Stimulated activated naive CD8-positive, alpha-beta T cell treated with anti-CD3 and anti-CD28 coated beads, Interleukin-15, amount 100 ng/mL, for 72 hours (primary cell): ENCODE data around the gene BARX1.
"Not testable (repeated sequence)": the region's sequence is repeated elsewhere in the genome, so short reads cannot be mapped to it uniquely, and the experiment has no call there.

Experiments used
- ATAC-seq: fragments of 150-1000 bp; cut with Tn5 transposase; 2 replicates; pipeline ENCODE4 v1.10.0; 2021; ENCODE audit warnings: mild to moderate bottlenecking, moderate library complexity
- DNase-seq, 2 donors: peaks; one replicate each; pipeline ENCODE4 v3.0.0; 2021 to 2022
- H3K27ac Mint-ChIP-seq, 2 donors: one replicate each; pipeline ENCODE4 v1.8.0; 2022; ENCODE audit warnings: mild to moderate bottlenecking in 2 of 2, mixed read lengths in 2 of 2, moderate library complexity in 2 of 2
- H3K27me3 Mint-ChIP-seq: one replicate; pipeline ENCODE4 v1.8.0; 2022; ENCODE audit warnings: mixed read lengths
- H3K4me1 Mint-ChIP-seq: one replicate; pipeline ENCODE4 v1.8.0; 2022; ENCODE audit warnings: mild to moderate bottlenecking, mixed read lengths
- H3K4me3 Mint-ChIP-seq, 2 donors: one replicate each; pipeline ENCODE4 v1.8.0; 2022; ENCODE audit warnings: mild to moderate bottlenecking in 2 of 2, mixed read lengths in 2 of 2, moderate library complexity in 1 of 2
- H3K9me3 Mint-ChIP-seq, 2 donors: one replicate each; pipeline ENCODE4 v1.8.0; 2022; ENCODE audit warnings: mixed read lengths in 2 of 2

BARX1 gene

GRCh38 chr9:93949694-93950449 lies 5.3 kb downstream of the BARX1 start:
- H3K9me3 Mint-ChIP-seq, result no peaks in the 10 kb centered on the region
- H3K4me3 Mint-ChIP-seq, result peak overlapping the region in 1 of 2 donors; percentile 24
- peaks cover 99% of the 10 kb centered on the region for H3K27me3 Mint-ChIP-seq
- DNase-seq, result no peak
- ATAC-seq, result no peak
- no peak overlapping the region for H3K27ac Mint-ChIP-seq
- H3K4me1 Mint-ChIP-seq, result peaks cover 78% of the 10 kb centered on the region

GRCh38 chr9:93949073-93949693 lies 6.0 kb downstream of the BARX1 start:
- DNase-seq, result no peak
- Mint-ChIP-seq H3K4me1 (peaks cover 78% of the 10 kb centered on the region), H3K4me3 (peak overlapping the region; percentile 10 to 39), H3K27me3 (peaks cover 100% of the 10 kb centered on the region), H3K27ac (no peak overlapping the region), H3K9me3 (no peaks in the 10 kb centered on the region)
- ATAC-seq, result no peak

- peak overlapping the region; percentile 10 to 39 for H3K4me3 Mint-ChIP-seq
Measured at GRCh38 chr9:93948441-93949072, 6.6 kb downstream of the BARX1 start.

GRCh38 chr9:93947409-93948070 lies 7.6 kb downstream of the BARX1 start:
- Mint-ChIP-seq H3K27me3 (peaks cover 100% of the 10 kb centered on the region), H3K27ac (no peak overlapping the region), H3K4me1 (peaks cover 67% of the 10 kb centered on the region), H3K9me3 (no peaks in the 10 kb centered on the region), H3K4me3 (no peak overlapping the region)
- ATAC-seq (no peak), DNase-seq (no peak)

More at GRCh38 chr9:93948441-93949072, 6.6 kb downstream of the BARX1 start:
- Mint-ChIP-seq H3K4me1 (peaks cover 72% of the 10 kb centered on the region), H3K27ac (no peak overlapping the region), H3K9me3 (no peaks in the 10 kb centered on the region), H3K27me3 (peaks cover 100% of the 10 kb centered on the region)
- DNase-seq (no peak), ATAC-seq (no peak)

GRCh38 chr9:93946338-93946712 lies 8.8 kb downstream of the BARX1 start:
- Mint-ChIP-seq H3K27me3 (peaks cover 100% of the 10 kb centered on the region), H3K4me1 (peaks cover 62% of the 10 kb centered on the region), H3K4me3 (peak overlapping the region; percentile 16 to 24), H3K9me3 (no peaks in the 10 kb centered on the region), H3K27ac (no peak overlapping the region)
- DNase-seq (no peak), ATAC-seq (no peak)

- H3K27me3 Mint-ChIP-seq, result peaks cover 100% of the 10 kb centered on the region
- H3K9me3 Mint-ChIP-seq, result no peaks in the 10 kb centered on the region
- H3K4me3 Mint-ChIP-seq, result peak overlapping the region; percentile 48 to 71
- ATAC-seq (no peak), DNase-seq (no peak)
- H3K4me1 Mint-ChIP-seq, result peaks cover 56% of the 10 kb centered on the region
- H3K27ac Mint-ChIP-seq, result no peak overlapping the region
Measured at GRCh38 chr9:93945400-93946337, 9.5 kb downstream of the BARX1 start.

GRCh38 chr9:93944011-93944410 lies 11.1 kb downstream of the BARX1 start:
- H3K27ac Mint-ChIP-seq, result no peak overlapping the region
- H3K4me3 Mint-ChIP-seq, result no peak overlapping the region
- peaks cover 91% of the 10 kb centered on the region for H3K27me3 Mint-ChIP-seq
- ATAC-seq, result no peak
- peaks cover 42% of the 10 kb centered on the region for H3K4me1 Mint-ChIP-seq
- H3K9me3 Mint-ChIP-seq, result no peaks in the 10 kb centered on the region
- DNase-seq, result no peak

- DNase-seq (no peak), ATAC-seq (no peak)
- H3K27me3 Mint-ChIP-seq, result peaks cover 88% of the 10 kb centered on the region
- no peaks in the 10 kb centered on the region for H3K9me3 Mint-ChIP-seq
- no peak overlapping the region for H3K27ac Mint-ChIP-seq
- no peak overlapping the region for H3K4me3 Mint-ChIP-seq
- peaks cover 31% of the 10 kb centered on the region for H3K4me1 Mint-ChIP-seq
Measured at GRCh38 chr9:93942161-93942560, 13.0 kb downstream of the BARX1 start.

- ATAC-seq (no peak), DNase-seq (no peak)
- H3K27ac Mint-ChIP-seq, result no peak overlapping the region
- no peak overlapping the region for H3K4me3 Mint-ChIP-seq
- H3K9me3 Mint-ChIP-seq, result no peaks in the 10 kb centered on the region
- peaks cover 85% of the 10 kb centered on the region for H3K27me3 Mint-ChIP-seq
- peaks cover 30% of the 10 kb centered on the region for H3K4me1 Mint-ChIP-seq
Measured at GRCh38 chr9:93941493-93941892, 13.7 kb downstream of the BARX1 start.

- no peak overlapping the region for H3K4me3 Mint-ChIP-seq
- DNase-seq (no peak), ATAC-seq (no peak)
- peaks cover 24% of the 10 kb centered on the region for H3K4me1 Mint-ChIP-seq
- peaks cover 82% of the 10 kb centered on the region for H3K27me3 Mint-ChIP-seq
- H3K27ac Mint-ChIP-seq, result no peak overlapping the region
- no peaks in the 10 kb centered on the region for H3K9me3 Mint-ChIP-seq
Measured at GRCh38 chr9:93940951-93941350, 14.2 kb downstream of the BARX1 start.

- H3K27ac Mint-ChIP-seq, ATAC-seq, DNase-seq, H3K9me3 Mint-ChIP-seq, H3K4me3 Mint-ChIP-seq: not testable (repeated sequence)
- Mint-ChIP-seq H3K27me3 (peaks cover 72% of the 10 kb centered on the region), H3K4me1 (peaks cover 13% of the 10 kb centered on the region)
Measured at GRCh38 chr9:93939589-93939988, 15.6 kb downstream of the BARX1 start.

- Mint-ChIP-seq H3K27ac (no peak overlapping the region), H3K9me3 (no peaks in the 10 kb centered on the region), H3K4me3 (no peak overlapping the region), H3K4me1 (peaks cover 6% of the 10 kb centered on the region), H3K27me3 (peaks cover 68% of the 10 kb centered on the region)
- DNase-seq, result no peak
- ATAC-seq, result no peak
Measured at GRCh38 chr9:93937193-93937592, 18.0 kb downstream of the BARX1 start.

- H3K4me3 Mint-ChIP-seq, result no peak overlapping the region
- H3K27ac Mint-ChIP-seq, result no peak overlapping the region
- peaks cover 73% of the 10 kb centered on the region for H3K27me3 Mint-ChIP-seq
- no peaks in the 10 kb centered on the region for H3K9me3 Mint-ChIP-seq
- no peak for DNase-seq
- no peak for ATAC-seq
- no peaks in the 10 kb centered on the region for H3K4me1 Mint-ChIP-seq
Measured at GRCh38 chr9:93931905-93932304, 23.2 kb downstream of the BARX1 start.

GRCh38 chr9:93930070-93930469 lies 25.1 kb downstream of the BARX1 start:
- H3K27me3 Mint-ChIP-seq, result peaks cover 66% of the 10 kb centered on the region
- no peaks in the 10 kb centered on the region for H3K9me3 Mint-ChIP-seq
- no peak overlapping the region for H3K27ac Mint-ChIP-seq
- H3K4me3 Mint-ChIP-seq, result no peak overlapping the region
- no peak for ATAC-seq
- H3K4me1 Mint-ChIP-seq, result no peaks in the 10 kb centered on the region
- no peak for DNase-seq

- H3K27me3 Mint-ChIP-seq, result peaks cover 59% of the 10 kb centered on the region
- ATAC-seq, result no peak
- H3K4me3 Mint-ChIP-seq, result no peak overlapping the region
- no peaks in the 10 kb centered on the region for H3K9me3 Mint-ChIP-seq
- no peak overlapping the region for H3K27ac Mint-ChIP-seq
- DNase-seq, result no peak
- no peaks in the 10 kb centered on the region for H3K4me1 Mint-ChIP-seq
Measured at GRCh38 chr9:93929231-93929630, 25.9 kb downstream of the BARX1 start.
